ENCODE measurements around the gene GPR78. TPM values are rescaled to one million over a fixed set of nuclear protein-coding genes. Genes with fewer than 3 reads are reported as not detected.
A peak's percentile ranks its signal among the peaks of the same experiment; 100 is the strongest.
"Not testable (repeated sequence)": the region's sequence is repeated elsewhere in the genome, so short reads cannot be mapped to it uniquely, and the experiment has no call there.

Gene GPR78
- total RNA-seq, 1 donor from 2014 or later: 0.58 TPM

- DNase-seq (ENCODE audit: low spot score) (no peak), ATAC-seq (no peak)
- intact Hi-C loops (cut with DNase I): no loop called here
These were observed 38.9 kb downstream of the GPR78 start for GRCh38 chr4:8618961-8619720.

- ATAC-seq; DNase-seq (ENCODE audit: low spot score); intact Hi-C loops (cut with DNase I): not testable (repeated sequence)
These were observed 40.9 kb downstream of the GPR78 start for GRCh38 chr4:8621135-8621534.

- intact Hi-C loops (cut with DNase I); DNase-seq (ENCODE audit: low spot score): not testable (repeated sequence)
- peak; percentile 41 for ATAC-seq
These were observed 44.5 kb downstream of the GPR78 start for GRCh38 chr4:8624601-8625272.

- DNase-seq (ENCODE audit: low spot score); intact Hi-C loops (cut with DNase I): not testable (repeated sequence)
- ATAC-seq: peak; percentile 56
These were observed 50.2 kb downstream of the GPR78 start for GRCh38 chr4:8630240-8630905.

GRCh38 chr4:8631896-8632295 is 51.7 kb downstream of the GPR78 start:
- ATAC-seq; intact Hi-C loops (cut with DNase I); DNase-seq (ENCODE audit: low spot score): not testable (repeated sequence)

GRCh38 chr4:8634773-8635172 is 54.6 kb downstream of the GPR78 start:
- intact Hi-C loops (cut with DNase I); DNase-seq (ENCODE audit: low spot score); ATAC-seq: not testable (repeated sequence)

- intact Hi-C loops (cut with DNase I); DNase-seq (ENCODE audit: low spot score): not testable (repeated sequence)
- peak; percentile 49 for ATAC-seq
These were observed 55.8 kb downstream of the GPR78 start for GRCh38 chr4:8635897-8636554.

Other genes starting within 250 kb of the GPR78 start
- 27.8 TPM for gene ACOX3, start 139.7 kb upstream of the GPR78 start, total RNA-seq
- gene TRMT44, start 139.6 kb upstream of the GPR78 start, total RNA-seq: 28.1 TPM
- gene CPZ, start 12.4 kb downstream of the GPR78 start, total RNA-seq: 7.0 TPM